ENCODE data around the gene AQP2.
A peak's percentile ranks its signal among the peaks of the same experiment; 100 is the strongest.

The AQP2 gene

GRCh38 chr12:49942512-49942893 is 8.0 kb upstream of the AQP2 start:
- no peak for DNase-seq

GRCh38 chr12:49942921-49943624 is 7.5 kb upstream of the AQP2 start:
- DNase-seq, result peak; percentile 29

- no peak for DNase-seq
These were observed 6.9 kb upstream of the AQP2 start for GRCh38 chr12:49943625-49943960.

- peak; percentile 29 for DNase-seq
These were observed 6.5 kb upstream of the AQP2 start for GRCh38 chr12:49944046-49944445.

GRCh38 chr12:49944718-49945117 is 5.8 kb upstream of the AQP2 start:
- peak; percentile 31 for DNase-seq

- DNase-seq, result peak; percentile 91
These were observed 5.0 kb upstream of the AQP2 start for GRCh38 chr12:49945394-49946080.

GRCh38 chr12:49946086-49946485 is 4.5 kb upstream of the AQP2 start:
- peak; percentile 51 for DNase-seq

- no peak for DNase-seq
These were observed 4.0 kb upstream of the AQP2 start for GRCh38 chr12:49946497-49946896.

- no peak for DNase-seq
These were observed 2.8 kb upstream of the AQP2 start for GRCh38 chr12:49947593-49948226.

GRCh38 chr12:49948866-49949845 is 1.4 kb upstream of the AQP2 start:
- DNase-seq, result no peak

- DNase-seq, result no peak
These were observed 671 bp upstream of the AQP2 start for GRCh38 chr12:49949866-49950265.

GRCh38 chr12:49951411-49952240 is 1.1 kb downstream of the AQP2 start:
- DNase-seq, result no peak

GRCh38 chr12:49952391-49953055 is 2.0 kb downstream of the AQP2 start:
- no peak for DNase-seq

GRCh38 chr12:49953151-49953550 is 2.6 kb downstream of the AQP2 start:
- DNase-seq, result no peak

- no peak for DNase-seq
These were observed 3.7 kb downstream of the AQP2 start for GRCh38 chr12:49953961-49954846.

GRCh38 chr12:49954863-49955830 is 4.6 kb downstream of the AQP2 start:
- DNase-seq, result no peak

GRCh38 chr12:49955899-49956662 is 5.5 kb downstream of the AQP2 start:
- DNase-seq, result no peak
